GM10847 (cell line): ENCODE data around the gene SPIRE1.

Source experiments
- POLR2A ChIP-seq: IDR thresholded peaks from 2 replicates; pipeline ENCODE4 v1.6.1; 2011; ENCODE audit not compliant: insufficient read length; ENCODE audit errors: extremely low read depth

The SPIRE1 gene

DNA sequence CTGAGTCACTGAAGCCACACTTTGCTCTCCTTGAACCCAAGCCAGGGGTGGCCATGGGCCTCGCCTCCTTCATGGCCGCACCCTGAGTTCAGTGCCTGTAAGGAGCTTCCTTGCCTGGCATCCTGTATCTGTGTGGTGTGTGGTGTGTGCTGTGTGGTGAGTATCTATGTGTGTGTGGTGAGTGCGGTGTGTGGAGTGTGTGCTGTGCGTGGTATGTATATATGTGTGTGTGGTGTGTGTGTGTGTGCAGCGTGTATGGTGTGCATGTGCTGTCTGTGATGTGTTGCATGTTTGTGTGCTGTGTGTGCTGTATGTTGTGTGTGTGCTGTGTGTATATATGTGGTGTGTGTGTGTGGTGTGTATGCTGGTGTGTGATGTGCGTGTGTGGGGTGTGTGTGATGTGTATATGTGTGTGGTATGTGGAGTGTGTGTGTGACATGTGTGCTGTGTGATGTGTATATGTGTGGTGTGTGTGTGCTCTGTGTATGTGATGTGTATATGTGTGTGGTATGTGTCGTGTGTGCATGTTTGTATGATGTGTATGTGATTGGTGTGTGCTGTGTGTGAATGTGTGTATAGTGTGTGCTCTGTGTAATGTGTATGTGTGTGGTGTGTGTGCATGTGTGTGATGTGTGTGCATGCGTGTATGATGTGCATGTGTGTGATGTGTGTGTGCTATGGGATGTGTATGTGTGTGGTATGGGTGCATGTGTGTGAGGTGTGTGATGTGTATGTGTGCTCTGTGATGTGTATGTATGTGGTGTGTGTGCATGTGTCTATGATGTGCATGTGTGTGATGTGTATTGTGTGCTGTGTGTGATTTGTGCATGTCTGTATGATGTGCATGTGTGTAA, 227.5 kb downstream of the SPIRE1 start:
- TF ChIP-seq POLR2A, result no peak

DNA sequence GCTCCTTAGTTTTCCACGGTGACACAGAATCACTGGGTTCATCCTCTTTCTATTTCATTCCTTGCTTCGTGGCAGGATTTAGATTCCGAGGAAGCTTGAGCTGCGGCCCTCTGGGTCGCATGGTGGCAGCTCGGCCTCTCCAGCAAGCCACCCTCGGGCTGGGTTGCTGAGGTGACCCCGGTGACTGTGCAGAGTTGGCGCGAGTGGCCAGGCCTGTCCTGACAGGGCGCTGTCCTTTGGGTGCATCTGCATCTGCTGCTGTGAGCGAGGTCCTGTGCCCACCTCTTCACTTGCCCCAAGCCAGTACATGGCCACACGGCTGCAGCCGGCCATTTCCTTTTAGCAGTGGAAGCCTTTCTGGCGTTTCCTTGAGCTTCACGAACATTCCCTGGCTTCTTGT, 228.4 kb downstream of the SPIRE1 start:
- TF ChIP-seq POLR2A, result no peak

GRCh38 chr18:12428923-12429322, 229.0 kb downstream of the SPIRE1 start:
- no peak for TF ChIP-seq POLR2A

GRCh38 chr18:12426924-12427323, 231.0 kb downstream of the SPIRE1 start:
- TF ChIP-seq POLR2A, result no peak

- no peak for TF ChIP-seq POLR2A
These were observed 233.7 kb downstream of the SPIRE1 start for GRCh38 chr18:12424252-12424651.

GRCh38 chr18:12423820-12424219, 234.1 kb downstream of the SPIRE1 start:
- TF ChIP-seq POLR2A, result no peak

- TF ChIP-seq POLR2A, result no peak
These were observed 234.5 kb downstream of the SPIRE1 start for GRCh38 chr18:12423393-12423792.

DNA sequence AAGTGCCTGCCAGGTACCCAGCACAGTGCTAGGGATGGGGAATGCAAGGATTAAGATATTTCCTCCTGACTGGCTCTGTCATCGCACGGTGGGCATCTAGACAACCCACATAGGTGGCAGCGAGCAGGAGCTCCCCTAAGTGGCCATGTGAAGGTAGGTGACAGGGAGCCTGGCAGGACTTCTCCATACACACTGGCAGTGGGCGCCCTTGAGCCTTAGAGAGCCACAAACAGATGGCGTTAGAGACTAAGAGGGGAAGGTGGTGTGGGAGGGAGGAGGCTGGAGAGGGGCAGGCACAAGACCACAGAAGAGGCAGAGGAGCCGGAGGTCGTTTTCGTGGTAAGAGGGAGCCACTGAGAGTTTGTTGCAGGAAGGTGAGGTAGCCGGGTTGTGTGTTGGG, 235.0 kb downstream of the SPIRE1 start:
- TF ChIP-seq POLR2A, result no peak

- TF ChIP-seq POLR2A, result no peak
These were observed 236.2 kb downstream of the SPIRE1 start for GRCh38 chr18:12421732-12422131.

GRCh38 chr18:12420821-12421421, 237.0 kb downstream of the SPIRE1 start:
- no peak for TF ChIP-seq POLR2A

GRCh38 chr18:12417687-12418086, 240.2 kb downstream of the SPIRE1 start:
- TF ChIP-seq POLR2A, result no peak

DNA sequence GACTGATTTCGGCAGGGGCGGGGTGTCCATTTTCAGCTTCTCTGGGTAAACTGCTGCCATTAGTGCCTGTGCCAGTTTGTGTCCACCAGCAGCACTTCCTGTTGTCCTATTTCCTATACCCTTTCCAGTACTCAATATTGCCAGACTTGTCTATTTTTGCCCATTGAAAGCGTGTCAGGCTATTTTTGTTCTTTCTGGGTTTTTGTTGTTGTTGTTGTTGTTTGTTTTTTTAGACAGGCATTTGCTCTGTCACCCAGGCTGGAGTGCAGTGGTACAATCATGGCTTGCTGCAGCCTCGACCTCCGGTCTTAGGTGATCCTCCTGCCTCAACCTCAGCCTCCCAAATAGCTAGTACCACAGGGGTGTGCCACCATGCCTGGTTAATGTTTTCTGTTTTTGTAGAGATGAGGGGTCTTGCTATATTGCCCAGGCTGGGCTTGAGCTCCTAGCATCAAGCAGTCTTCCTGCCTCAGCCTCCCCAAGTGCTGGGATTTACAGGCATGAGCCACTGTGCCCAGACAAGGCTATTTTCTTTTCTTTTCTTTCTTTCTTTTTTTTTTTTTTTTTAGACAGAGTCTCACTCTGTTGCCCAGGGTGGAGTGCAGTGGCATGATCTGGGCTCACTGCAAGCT, 241.7 kb downstream of the SPIRE1 start:
- TF ChIP-seq POLR2A, result no peak

DNA sequence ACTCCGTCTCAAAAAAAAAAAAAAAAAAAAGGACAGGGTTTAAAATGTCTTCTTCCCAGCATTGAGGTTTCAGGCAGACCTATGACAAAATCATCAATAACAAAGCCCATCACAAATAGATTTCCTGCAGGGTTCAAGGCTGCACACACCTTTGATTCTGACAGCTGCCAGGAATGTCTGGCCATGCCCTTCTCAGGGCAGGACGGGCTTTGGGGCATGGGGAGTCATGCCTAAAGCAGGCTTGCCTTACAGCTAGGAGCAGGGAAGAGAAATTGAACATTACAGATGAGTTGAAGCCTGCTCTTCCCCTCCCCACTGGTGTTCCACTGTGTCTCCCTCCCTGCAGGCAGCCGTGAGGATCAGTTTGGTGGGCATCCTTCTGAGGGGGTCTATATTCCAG, 246.5 kb downstream of the SPIRE1 start:
- no peak for TF ChIP-seq POLR2A

- no peak for TF ChIP-seq POLR2A
These were observed 247.8 kb downstream of the SPIRE1 start for GRCh38 chr18:12410081-12410481.

GRCh38 chr18:12409469-12409868, 248.4 kb downstream of the SPIRE1 start:
- no peak for TF ChIP-seq POLR2A

DNA sequence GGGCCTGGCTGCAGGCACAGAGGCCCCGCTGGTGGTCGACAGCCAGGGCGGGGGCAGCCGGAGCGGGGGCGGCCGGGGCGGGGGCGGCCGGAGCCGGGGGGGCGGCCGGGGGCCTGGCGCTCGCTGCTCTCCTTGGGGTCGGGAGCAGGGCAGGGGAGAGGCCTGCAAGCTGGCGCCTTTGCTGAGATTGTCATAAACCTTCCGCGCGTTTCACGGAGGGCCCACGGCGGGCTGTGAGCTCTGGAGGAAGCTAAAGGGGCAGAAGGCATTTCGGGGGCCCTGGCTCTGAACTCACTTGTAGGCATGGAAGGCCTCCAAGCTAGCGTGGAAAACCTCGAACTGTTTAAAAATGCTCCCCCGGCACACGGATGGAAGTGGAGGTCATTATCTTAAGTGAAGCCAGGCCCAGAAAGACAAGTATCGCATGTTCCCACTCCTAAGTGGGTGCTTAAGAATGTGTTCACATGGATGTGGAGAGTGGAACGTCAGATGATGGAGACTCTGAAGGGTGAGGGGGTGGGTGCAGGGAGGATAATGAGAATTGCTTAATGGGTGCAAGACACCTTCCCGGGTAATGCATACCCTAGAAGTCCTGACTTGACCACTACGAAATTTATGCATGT, 249.5 kb downstream of the SPIRE1 start:
- no peak for TF ChIP-seq POLR2A

DNA sequence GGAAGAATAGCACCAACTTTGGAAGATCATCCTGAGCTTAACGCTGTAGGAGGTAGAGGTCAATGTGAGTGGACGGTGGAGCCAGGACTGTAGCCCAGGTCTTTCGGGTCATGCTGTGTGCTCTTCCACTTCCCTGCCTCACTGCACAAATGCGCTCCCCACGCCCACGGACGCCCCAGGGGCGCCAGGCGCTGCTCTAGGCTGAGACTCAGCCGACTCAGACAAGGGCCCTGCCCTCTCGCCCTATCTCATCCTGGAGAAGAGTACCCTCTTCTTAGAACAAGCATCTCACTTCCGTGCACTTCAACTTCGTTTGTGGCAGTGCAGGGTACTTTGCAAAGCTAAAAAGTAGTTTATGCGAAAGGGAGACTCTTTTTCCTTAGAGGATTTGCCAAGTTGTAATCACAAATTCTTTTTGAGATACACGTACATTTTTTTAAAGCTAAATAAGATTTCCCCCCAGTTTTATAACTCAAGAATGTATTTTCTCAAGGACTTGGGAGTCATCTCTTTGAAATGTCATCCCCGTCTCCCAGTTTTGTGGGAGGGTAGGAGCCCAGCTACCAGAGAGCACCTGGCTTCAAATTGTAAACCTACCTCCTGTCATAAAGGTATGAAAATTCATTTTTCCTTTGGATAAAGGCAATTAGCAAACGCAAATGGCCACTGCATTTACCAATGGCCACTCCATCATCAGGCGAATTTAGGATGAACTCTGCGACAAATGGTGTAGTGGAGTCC, 251.4 kb downstream of the SPIRE1 start:
- no peak for TF ChIP-seq POLR2A
